PC-9 (cell line): ENCODE data around the gene SACS. TPM values are rescaled to one million over a fixed set of nuclear protein-coding genes. Genes with fewer than 3 reads are reported as not detected.

Experiments
- BruUV-seq: library from RNA; stranded (reverse); fragments of 400-500 nt; replicated peaks from 2 replicates; lab custom pipeline; 2021; lab: Mats Ljungman, UMichigan
- CTCF ChIA-PET: fragments of 300-600 bp; sonication (Branson Sonifier 250); formaldehyde crosslinking; loops from one replicate; lab custom pipeline; 2022; ENCODE audit warnings: antibody characterized with exemption; lab: Charles Lee
- POLR2A ChIA-PET: fragments of 300-600 bp; sonication (Branson Sonifier 250); formaldehyde crosslinking; loops from one replicate; lab custom pipeline; 2022; ENCODE audit warnings: antibody characterized with exemption; ENCODE audit not compliant: unreplicated experiment; lab: Charles Lee
- DNase-seq, 2 experiments: peaks; one replicate each; pipeline versions ENCODE4 v3.0.0 to v3.0.0-alpha.2; 2015 to 2022; ENCODE audit warnings: mixed read lengths in 1 of 2
- H2AFZ ChIP-seq: fragments of 200-600 bp; sonication (generic); 2 replicates; pipeline ENCODE4 v1.8.1; 2017; ENCODE audit warnings: antibody characterized with exemption
- H3F3A ChIP-seq: fragments of 200-600 bp; sonication (generic); 2 replicates; pipeline ENCODE4 v1.8.1; 2017; ENCODE audit warnings: antibody characterized with exemption, mild to moderate bottlenecking, low read depth; ENCODE audit not compliant: insufficient read depth
- H3K27ac ChIP-seq: fragments of 200-600 bp; sonication (generic); 2 replicates; pipeline ENCODE4 v1.6.1; 2016; ENCODE audit warnings: mixed run types
- H3K27me3 ChIP-seq: fragments of 200-600 bp; sonication (generic); 2 replicates; pipeline ENCODE4 v1.6.1; 2016; ENCODE audit warnings: low read depth, mixed run types; ENCODE audit not compliant: insufficient read depth
- H3K36me3 ChIP-seq: fragments of 200-600 bp; sonication (generic); 2 replicates; pipeline ENCODE4 v1.6.1; 2016; ENCODE audit warnings: low read depth, mixed run types
- H3K4me1 ChIP-seq: fragments of 200-600 bp; sonication (generic); replicated peaks from 2 replicates; pipeline ENCODE4 v1.6.1; 2016; ENCODE audit warnings: mixed run types; ENCODE audit not compliant: insufficient read depth
- H3K4me2 ChIP-seq: fragments of 200-600 bp; sonication (generic); 2 replicates; pipeline ENCODE4 v1.6.1; 2017; ENCODE audit warnings: mixed run types
- H3K4me3 ChIP-seq: fragments of 200-600 bp; sonication (generic); 2 replicates; pipeline ENCODE4 v1.6.1; 2016; ENCODE audit warnings: mixed run types
- H3K79me2 ChIP-seq: fragments of 200-600 bp; sonication (generic); 2 replicates; pipeline ENCODE4 v1.6.1; 2017; ENCODE audit warnings: low read depth, mixed run types
- H3K9me2 ChIP-seq: fragments of 200-600 bp; sonication (generic); 2 replicates; pipeline ENCODE4 v1.8.1; 2017; ENCODE audit warnings: mild to moderate bottlenecking; ENCODE audit not compliant: insufficient read depth
- H3K9me3 ChIP-seq: fragments of 200-600 bp; sonication (generic); 2 replicates; pipeline ENCODE4 v1.8.1; 2016; ENCODE audit warnings: low read depth; ENCODE audit not compliant: insufficient read depth
- H4K20me1 ChIP-seq: fragments of 200-600 bp; sonication (generic); 2 replicates; pipeline ENCODE4 v1.8.1; 2017; ENCODE audit not compliant: insufficient read depth
- EZH2 ChIP-seq: fragments of 200-600 bp; sonication (generic); IDR thresholded peaks from 2 replicates; pipeline ENCODE4 v1.8.0; 2017; ENCODE audit warnings: antibody characterized with exemption, low read depth
- intact Hi-C: fragments of 100-400 bp; cut with micrococcal nuclease; formaldehyde crosslinking; loops from one replicate; pipeline ENCODE4 v1.10.0; 2022; ENCODE audit not compliant: unreplicated experiment
- total RNA-seq: library from RNA; stranded (reverse); gene quantifications from 2 replicates; pipeline ENCODE4 v1.2.3, GENCODE V29; 2021
- TF ChIP-seq, protein P1 (sequence below): fragments of 200-600 bp; sonication (generic); conservative IDR thresholded peaks from 2 replicates; pipeline ENCODE4 v1.6.1; 2017; ENCODE audit warnings: mixed run types, antibody characterized with exemption, mild to moderate bottlenecking, moderate library complexity

SACS gene
- total RNA-seq, 1 experiment from 2014 or later = 1.4 TPM

DNA sequence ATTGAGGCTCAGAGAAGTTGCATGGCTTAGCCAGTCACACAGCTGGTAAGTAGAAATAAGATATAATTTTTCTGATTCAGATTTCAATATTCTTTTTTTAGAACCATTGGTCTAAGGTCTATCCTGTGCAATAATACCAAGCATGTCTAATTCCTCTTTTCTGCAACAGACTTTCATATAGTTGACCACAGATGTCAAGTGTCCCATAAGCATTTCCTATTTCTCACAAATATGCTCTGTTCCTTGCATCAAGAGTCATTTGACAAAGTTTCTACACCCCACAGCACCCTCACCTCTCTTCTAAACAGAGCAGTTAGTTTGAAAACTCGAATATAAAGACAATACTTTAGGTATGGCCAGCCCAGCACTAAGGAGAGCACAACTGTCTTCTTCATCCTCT lies 26.8 kb upstream of the SACS start:
- CTCF ChIA-PET = no interaction called here
- TF ChIP-seq, protein P1, sequence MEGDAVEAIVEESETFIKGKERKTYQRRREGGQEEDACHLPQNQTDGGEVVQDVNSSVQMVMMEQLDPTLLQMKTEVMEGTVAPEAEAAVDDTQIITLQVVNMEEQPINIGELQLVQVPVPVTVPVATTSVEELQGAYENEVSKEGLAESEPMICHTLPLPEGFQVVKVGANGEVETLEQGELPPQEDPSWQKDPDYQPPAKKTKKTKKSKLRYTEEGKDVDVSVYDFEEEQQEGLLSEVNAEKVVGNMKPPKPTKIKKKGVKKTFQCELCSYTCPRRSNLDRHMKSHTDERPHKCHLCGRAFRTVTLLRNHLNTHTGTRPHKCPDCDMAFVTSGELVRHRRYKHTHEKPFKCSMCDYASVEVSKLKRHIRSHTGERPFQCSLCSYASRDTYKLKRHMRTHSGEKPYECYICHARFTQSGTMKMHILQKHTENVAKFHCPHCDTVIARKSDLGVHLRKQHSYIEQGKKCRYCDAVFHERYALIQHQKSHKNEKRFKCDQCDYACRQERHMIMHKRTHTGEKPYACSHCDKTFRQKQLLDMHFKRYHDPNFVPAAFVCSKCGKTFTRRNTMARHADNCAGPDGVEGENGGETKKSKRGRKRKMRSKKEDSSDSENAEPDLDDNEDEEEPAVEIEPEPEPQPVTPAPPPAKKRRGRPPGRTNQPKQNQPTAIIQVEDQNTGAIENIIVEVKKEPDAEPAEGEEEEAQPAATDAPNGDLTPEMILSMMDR = no peak
- TF ChIP-seq EZH2 = no peak
- Histone ChIP-seq H3K9me2 (no peaks in the 10 kb centered on the region), H3K4me3 (no peak overlapping the region), H3K79me2 (no peaks in the 10 kb centered on the region), H3K4me2 (no peak overlapping the region), H3K27me3 (peaks cover 31% of the 10 kb centered on the region), H3K4me1 (no peaks in the 10 kb centered on the region), H2AFZ (no peak overlapping the region), H4K20me1 (no peaks in the 10 kb centered on the region), H3K27ac (no peak overlapping the region), H3K9me3 (no peaks in the 10 kb centered on the region), H3F3A (no peaks in the 10 kb centered on the region), H3K36me3 (no peaks in the 10 kb centered on the region)
- POLR2A ChIA-PET = no interaction called here
- no TSS peak for BruUV-seq
- no peak for DNase-seq
- intact Hi-C loops = no loop called here

DNA sequence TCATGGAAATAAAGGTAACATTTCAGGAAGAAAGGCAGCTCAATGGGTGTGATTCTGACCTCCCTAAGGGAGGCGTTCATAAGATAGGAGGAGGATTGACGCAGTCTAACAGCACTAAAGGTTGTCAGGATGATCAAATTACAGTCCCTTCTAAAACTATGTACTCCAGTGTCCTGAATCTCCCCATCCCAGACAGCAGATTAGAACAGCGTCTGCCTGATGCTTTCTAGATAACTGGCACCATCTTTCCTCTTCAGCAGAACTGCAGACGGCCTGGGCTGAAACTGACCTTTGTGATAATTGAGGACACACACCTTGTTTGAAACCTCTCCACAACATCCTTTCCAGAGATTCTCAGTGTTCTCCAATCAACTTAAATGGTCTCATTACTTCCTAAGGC lies 25.5 kb upstream of the SACS start:
- BruUV-seq = no TSS peak
- Histone ChIP-seq H3K9me3 (no peaks in the 10 kb centered on the region), H3K27ac (no peak overlapping the region), H2AFZ (no peak overlapping the region), H3K36me3 (no peaks in the 10 kb centered on the region), H4K20me1 (no peaks in the 10 kb centered on the region), H3K79me2 (no peaks in the 10 kb centered on the region), H3K4me3 (no peak overlapping the region), H3K9me2 (no peaks in the 10 kb centered on the region), H3K4me2 (no peak overlapping the region), H3F3A (no peaks in the 10 kb centered on the region), H3K27me3 (peaks cover 33% of the 10 kb centered on the region), H3K4me1 (no peaks in the 10 kb centered on the region)
- no peak for DNase-seq
- POLR2A ChIA-PET = no interaction called here
- intact Hi-C loops = no loop called here
- no peak for TF ChIP-seq EZH2
- TF ChIP-seq, protein P1 = no peak
- CTCF ChIA-PET = no interaction called here

DNA sequence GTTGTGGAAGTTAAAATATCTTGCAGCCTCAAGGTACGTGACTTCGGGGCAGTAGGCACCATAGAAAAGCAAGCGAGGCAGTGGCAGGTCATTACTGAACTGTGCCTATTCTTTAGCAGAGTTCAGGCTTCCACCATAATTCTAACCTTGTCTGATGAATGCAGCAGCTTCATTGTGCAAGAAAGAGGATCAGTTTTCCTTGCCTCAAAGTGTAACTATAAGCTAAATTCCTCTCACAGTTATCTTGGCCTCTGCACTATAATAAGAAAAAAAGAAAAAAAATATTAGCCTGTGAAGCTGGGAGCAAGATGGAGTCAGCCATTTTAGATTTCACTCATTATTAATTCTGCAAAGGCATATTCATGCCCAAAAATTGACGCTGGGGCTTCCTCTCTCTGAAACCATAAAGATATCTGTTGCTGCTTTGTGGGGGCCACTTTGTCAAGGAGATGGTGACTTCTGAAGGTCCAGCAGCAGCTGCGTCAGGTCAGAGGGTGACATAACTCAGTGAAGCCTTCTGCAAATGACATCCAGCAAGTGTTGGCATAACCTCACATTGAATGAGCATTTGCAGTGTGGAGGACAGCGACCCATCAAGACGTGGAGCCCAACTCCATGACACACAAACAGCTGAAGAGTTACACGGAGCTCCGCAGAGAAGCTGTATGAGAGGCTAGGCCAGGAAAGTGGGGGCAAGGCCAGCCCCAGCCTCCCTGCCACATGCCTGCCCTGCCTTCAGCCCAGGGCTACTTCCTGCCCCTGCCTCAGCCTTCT lies 23.1 kb upstream of the SACS start:
- intact Hi-C loops = no loop called here
- H3K27ac ChIP-seq = no peak overlapping the region
- H2AFZ ChIP-seq = no peak overlapping the region
- H4K20me1 ChIP-seq = no peaks in the 10 kb centered on the region
- no peaks in the 10 kb centered on the region for H3K4me1 ChIP-seq
- no peaks in the 10 kb centered on the region for H3K79me2 ChIP-seq
- TF ChIP-seq, protein P1 = no peak
- TF ChIP-seq EZH2 = no peak
- H3K9me3 ChIP-seq = no peaks in the 10 kb centered on the region
- no peaks in the 10 kb centered on the region for H3F3A ChIP-seq
- H3K27me3 ChIP-seq = peaks cover 33% of the 10 kb centered on the region
- no peaks in the 10 kb centered on the region for H3K9me2 ChIP-seq
- no peaks in the 10 kb centered on the region for H3K36me3 ChIP-seq
- no peak overlapping the region for H3K4me3 ChIP-seq
- BruUV-seq = no TSS peak
- CTCF ChIA-PET = no interaction called here
- DNase-seq = no peak
- no peak overlapping the region for H3K4me2 ChIP-seq
- POLR2A ChIA-PET = no interaction called here
